GM12873 (cell line): ENCODE measurements around the gene GLCCI1.

Experiments
- TF ChIP-seq, protein P1 (sequence below): IDR thresholded peaks from 2 replicates; pipeline ENCODE4 v1.5.1; 2012; ENCODE audit warnings: low read depth, mild to moderate bottlenecking, moderate library complexity, low read length, control low read depth; ENCODE audit not compliant: insufficient read depth; ENCODE audit errors: missing control alignments

GLCCI1 gene

DNA sequence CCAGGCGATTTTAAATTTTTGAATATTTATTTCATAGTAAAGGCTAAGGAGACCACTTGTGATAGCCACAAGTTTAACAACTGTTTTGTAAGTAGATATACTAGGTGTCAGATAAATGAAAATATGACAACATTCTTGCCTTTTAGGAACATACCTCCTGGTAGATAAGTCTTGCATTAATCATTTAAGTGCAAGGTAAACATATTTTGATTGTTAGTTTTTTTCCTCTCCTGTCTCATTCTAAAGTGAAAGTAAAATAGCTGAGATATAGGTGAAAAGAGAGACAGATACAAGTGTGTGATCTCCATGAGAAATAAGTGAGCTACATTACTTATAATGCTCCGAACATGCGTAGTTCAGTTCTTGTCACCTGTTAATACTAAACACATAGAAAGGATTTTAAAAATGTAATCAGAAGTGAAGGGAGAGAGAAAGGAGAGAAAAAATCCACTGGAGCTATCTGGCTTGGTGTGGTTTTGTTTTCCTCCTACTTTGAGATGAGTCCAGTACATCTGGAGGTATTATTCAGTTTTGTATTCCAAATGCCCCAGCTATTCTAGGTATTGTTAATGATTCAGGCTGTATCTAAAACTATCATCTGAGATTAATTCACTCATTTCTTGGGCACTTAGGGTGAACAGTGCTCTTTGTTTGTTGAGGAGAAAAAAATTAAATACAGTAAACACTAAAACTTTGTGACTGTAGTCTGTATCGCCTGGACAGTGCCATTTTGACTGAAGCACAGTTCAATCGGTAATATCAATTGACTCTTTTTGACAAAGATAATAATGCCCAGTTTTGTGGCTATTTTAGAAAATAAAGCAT is 21.2 kb downstream of the GLCCI1 start:
- TF ChIP-seq, protein P1, sequence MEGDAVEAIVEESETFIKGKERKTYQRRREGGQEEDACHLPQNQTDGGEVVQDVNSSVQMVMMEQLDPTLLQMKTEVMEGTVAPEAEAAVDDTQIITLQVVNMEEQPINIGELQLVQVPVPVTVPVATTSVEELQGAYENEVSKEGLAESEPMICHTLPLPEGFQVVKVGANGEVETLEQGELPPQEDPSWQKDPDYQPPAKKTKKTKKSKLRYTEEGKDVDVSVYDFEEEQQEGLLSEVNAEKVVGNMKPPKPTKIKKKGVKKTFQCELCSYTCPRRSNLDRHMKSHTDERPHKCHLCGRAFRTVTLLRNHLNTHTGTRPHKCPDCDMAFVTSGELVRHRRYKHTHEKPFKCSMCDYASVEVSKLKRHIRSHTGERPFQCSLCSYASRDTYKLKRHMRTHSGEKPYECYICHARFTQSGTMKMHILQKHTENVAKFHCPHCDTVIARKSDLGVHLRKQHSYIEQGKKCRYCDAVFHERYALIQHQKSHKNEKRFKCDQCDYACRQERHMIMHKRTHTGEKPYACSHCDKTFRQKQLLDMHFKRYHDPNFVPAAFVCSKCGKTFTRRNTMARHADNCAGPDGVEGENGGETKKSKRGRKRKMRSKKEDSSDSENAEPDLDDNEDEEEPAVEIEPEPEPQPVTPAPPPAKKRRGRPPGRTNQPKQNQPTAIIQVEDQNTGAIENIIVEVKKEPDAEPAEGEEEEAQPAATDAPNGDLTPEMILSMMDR = no peak

DNA sequence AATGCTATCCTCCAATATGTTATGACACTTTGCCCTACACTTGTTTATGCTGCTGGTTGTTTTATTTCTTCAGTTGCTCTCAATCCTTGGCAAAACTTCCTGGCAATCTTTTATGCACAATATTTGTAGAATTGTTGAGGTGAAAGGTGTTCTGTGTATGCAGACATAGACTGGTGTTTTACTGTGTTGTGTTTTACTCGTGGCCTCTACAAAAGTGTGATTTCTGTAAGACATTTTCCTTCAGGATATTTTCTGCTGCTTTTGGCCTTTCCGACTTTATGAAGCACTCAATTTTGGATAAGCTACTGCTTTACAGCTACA is 21.8 kb downstream of the GLCCI1 start:
- TF ChIP-seq, protein P1 = no peak

DNA sequence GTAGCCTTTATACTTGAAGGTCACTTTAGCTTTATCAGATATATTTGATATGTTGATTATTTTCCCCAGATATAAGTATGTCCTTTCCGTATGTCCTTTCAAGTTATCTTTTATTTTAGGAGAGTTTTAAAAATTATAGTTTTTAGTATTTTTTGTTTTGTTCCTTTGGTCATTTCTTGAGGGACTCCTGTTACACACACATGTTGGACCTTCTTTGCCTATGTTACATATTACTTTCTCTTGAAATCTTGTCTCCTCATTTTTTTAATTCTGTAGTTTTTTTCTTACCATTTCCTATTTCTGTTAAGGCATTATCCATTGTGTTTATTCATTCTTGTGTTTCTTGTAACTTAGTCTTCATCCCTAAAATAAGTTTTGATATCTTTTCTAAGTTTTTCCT is 23.9 kb downstream of the GLCCI1 start:
- TF ChIP-seq, protein P1 = no peak

DNA sequence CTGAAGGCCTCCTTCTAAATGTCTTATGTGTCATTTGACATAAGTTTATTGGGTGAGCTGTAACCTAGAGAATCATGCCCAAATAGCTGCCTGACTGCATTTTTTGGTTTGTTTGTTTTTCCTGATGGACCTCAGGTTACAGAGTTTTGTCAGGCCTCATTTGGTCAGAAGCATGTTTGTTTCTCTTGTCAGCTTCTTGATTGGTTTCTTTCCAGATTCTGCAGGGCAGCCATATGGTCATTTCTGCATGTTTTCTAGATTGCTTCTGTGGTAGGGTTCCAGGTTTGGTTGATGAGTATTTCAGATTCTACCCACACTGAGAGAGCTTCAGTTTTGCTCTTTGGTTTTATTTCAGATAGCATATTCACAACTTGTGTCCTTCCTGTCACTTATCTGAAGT is 28.0 kb downstream of the GLCCI1 start:
- TF ChIP-seq, protein P1 = no peak

DNA sequence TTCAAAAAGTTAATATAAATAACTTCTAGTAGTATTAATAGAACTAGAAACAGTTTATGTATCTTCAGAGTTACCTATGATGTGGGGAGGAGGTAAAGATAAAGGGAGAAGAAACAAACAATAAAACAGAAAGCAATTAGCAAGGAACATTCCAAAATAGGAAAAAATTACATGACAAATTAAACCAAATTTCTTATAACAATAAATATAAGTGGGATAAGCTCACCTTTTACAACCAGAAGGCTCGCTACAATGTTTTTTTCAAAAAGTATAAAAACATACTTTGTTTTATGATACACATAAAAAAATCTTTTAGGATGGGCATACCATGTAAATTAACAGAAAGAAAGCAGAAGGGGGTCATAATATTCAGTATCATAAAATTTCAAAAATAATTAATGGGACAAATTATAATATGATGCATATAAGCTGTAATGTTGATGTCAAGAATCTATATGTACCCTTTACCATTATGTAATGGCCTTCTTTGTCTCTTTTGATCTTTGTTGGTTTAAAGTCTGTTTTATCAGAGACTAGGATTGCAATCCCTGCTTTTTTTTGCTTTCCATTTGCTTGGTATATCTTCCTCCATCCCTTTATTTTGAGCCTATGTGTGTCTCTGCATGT is 31.8 kb downstream of the GLCCI1 start:
- TF ChIP-seq, protein P1 = no peak

DNA sequence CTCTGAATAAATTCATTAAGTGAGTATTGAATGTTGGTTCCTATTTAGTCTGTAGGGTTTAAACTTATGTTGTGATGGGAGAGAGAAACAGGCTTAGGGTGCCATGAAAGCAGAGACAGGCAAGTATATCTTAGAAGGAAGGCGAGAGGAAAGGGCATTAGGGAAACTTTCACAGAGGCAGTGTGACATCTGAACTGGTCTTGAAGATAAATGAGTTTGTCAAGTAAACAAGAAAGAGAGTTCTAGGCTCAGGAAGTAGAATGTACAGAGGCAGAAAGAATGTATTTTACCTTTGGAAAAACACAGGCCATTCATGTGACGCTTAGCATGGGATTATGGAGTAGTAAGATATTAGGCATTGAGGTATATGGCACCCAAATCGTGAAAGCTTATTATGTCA is 34.5 kb downstream of the GLCCI1 start:
- TF ChIP-seq, protein P1 = no peak

DNA sequence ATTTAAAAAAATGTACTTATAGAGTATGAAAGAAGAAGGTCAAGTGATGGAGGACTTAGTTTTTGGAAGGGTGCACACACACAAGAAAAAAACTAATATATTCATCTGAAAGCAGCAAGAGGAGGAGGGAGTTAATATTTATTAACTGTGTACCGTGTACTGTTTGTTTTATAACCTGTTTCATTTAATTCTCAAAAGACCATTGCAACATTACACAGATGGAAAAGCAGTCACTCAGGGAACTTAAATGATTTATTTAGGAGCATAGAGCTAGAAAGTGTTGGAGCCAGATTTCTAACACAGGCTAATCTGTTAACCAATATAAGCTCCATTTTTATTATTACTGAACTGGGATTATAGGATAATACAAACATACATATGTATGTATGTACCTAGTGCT is 36.7 kb downstream of the GLCCI1 start:
- TF ChIP-seq, protein P1 = no peak
